Mesenteric fat pad (tissue), 1 donor: Measurements from ENCODE around the gene STX8. TPM values are rescaled to one million over a fixed set of nuclear protein-coding genes. Genes with fewer than 3 reads are reported as not detected.

ENCODE experiments used
- DNase-seq: peaks from one replicate; pipeline ENCODE4 v3.0.0-alpha.2; 2020; ENCODE audit warnings: low spot score
- total RNA-seq: library from RNA; stranded (reverse); fragmentation: NEBNext Ultra II Directional; extraction: Animal tissue kit (Norgen Biotek cat#: 25700); gene quantifications from one replicate; pipeline ENCODE4 v1.2.1, GENCODE V29; 2021
- donor health status: DM: yes; HTN: yes; CAD: no.

STX8 gene
- total RNA-seq, 1 donor from 2014 or later, result 77.0 TPM

DNA sequence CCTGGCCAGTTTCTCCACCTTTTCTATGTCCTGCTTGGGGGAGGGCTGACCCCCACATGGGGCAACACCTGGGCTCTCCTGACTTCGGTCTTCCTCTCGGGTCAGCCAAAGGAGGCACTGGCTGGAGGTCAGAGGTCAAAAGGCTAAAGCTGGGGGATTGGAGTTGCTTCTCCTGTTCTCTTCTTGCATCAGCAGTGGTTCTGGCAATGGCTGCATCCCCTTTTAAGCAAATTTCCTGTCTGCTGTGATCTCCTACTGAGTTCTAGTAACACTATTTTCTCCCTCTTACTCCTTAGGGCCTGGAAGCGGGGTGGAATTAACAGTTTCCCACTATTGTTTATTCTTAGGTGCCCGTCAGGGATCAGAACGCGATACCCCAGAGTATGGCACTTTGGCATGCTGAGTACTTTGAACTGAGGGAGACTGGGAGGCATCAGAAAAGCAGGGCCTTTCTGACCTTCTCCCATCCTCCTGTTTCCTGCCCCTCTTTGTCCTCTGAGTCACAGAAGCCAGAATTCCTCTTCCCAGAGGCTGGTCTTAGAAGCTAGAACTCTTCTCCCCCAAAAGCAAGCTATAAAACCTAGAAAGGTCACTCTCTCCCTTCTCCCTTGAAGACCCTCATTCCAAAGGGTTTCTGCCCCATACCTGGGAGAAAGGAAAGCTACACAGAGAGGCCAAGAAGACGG is 268.2 kb downstream of the STX8 start:
- DNase-seq, result peak; percentile 74

DNA sequence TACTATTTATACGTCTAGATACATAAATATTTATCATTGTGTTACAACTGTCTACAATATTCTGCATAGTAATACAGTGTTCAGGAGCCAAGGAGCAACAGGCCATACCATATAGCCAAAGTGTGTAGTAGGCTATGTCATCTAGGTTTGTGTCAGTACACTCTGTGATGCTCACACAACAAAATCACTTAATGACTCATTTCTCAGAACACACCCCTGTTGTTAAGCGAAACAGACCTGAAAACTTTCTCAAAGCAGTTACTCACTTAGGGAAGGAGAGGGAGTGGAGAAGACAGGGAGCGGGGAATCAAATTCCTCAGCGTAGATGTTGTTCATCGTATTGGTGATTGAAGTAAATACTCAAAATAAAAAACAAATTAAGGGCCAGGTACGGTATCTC is 269.5 kb downstream of the STX8 start:
- DNase-seq, result peak; percentile 5

GRCh38 chr17:9299695-9300094 is 275.9 kb downstream of the STX8 start:
- DNase-seq, result no peak

DNA sequence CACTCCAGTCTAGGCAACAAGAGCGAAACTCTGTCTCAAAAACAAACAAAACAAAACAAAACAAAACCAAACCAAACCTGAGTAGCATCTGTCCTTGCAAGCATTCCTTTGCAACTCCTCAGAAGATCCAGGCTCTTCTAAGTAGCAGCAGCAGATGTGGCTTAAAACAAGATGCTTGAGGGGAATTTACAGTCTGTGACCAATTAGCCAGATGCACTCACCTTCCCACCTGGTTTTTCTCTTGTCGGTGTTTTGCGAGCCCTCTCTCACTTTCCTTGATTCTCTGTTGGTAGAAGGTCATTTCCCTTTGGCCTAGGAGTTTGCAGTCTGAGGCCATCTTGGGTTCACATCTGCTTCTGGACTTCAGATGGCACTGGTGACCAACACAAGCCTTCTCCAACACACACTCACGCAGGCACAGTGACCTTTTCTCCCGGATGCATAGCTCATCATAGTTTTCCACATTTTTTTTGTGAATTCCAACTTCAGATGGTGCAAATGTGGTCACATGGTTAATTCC is 276.8 kb downstream of the STX8 start:
- no peak for DNase-seq

DNA sequence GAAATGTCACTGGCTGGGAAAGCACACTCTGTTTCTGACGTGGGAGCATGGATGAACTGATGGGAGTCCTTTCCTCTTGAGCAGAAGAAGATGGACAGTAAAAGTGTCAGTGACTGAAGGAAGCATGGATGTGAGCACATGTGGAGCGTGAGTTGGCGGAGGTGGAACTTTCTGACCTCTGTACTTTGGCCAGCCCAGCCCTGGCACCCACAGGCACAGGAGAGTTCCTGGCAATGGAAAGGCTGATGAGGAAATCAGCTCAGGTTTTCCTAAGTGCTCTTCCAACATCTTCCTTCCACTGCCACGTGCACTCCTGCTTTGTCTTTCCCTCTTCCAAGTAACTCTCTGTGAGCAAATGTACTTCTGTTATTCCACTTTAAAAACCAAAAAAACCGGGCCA is 277.5 kb downstream of the STX8 start:
- no peak for DNase-seq

GRCh38 chr17:9294661-9295210 is 280.9 kb downstream of the STX8 start:
- no peak for DNase-seq

DNA sequence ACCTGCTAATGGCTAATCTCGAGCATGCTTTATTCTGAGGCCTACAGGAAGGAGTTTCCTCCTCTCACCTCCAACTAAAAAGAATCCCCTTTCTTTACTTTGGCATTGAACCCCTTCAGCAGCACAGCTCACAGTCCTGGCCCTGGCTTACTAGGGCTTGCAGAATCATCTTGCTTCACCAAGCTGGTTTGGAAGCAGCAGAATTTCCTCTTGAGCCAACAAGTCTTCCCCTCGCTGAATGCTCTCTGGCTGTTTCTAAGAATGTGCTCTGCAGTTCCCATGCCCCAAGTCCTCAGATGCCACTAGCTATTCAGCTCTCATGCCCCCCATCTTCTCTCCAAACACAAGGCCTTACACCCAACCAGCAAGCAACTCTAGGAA is 283.1 kb downstream of the STX8 start:
- DNase-seq, result no peak

DNA sequence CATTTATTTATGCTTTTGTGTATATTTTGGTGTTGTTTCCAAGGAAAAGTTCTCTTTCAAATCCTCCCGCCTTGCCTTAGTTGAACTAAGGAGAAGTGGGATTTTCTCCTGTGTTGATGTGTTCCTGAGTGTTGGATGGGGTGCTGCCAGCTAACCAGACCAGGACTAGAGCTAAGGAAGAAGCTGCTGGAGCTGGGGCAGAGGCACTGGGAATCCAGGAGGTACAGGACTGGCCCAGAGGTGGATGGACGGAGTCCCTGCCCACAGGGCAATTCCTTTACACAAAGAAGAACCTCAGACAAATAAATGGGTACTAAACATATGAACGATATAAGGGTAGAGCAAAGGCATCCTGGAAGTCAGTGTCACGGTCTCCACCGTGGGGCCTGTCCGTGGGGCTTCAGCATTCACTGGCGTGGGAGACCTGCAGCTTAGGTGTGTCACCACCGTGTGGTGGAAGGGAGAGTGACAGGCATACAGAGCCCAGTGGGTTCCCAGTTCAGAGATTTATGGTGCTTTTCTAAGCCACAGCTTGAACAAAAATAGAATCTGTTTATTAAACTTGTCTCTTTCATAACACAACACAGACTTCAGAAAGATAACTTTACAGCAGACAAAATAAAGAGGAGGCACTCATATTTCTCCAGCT is 283.6 kb downstream of the STX8 start:
- DNase-seq, result no peak

- DNase-seq, result no peak
Observed at GRCh38 chr17:9290226-9290613, 285.4 kb downstream of the STX8 start.

- DNase-seq, result no peak
Observed at GRCh38 chr17:9287306-9287705, 288.3 kb downstream of the STX8 start.

DNA sequence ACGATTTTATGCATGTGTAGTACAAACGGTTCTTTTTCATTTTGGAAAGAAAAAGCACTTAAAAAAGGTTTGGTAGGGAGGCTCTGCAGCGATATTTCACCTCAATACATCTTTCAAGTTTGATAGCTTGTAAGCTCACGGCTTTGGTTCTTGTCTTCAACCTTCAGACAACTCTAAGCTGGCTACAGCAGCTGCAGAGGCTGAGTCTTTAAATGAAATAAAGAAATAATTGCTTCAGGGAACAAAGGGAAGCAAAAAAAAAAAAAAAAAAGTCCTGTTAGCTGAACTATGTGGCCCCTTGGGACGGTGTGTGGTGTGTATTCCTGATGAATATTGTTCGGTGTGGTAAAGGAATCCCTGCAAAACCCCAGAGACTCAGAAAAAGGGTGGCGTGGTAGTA is 289.2 kb downstream of the STX8 start:
- no peak for DNase-seq

DNA sequence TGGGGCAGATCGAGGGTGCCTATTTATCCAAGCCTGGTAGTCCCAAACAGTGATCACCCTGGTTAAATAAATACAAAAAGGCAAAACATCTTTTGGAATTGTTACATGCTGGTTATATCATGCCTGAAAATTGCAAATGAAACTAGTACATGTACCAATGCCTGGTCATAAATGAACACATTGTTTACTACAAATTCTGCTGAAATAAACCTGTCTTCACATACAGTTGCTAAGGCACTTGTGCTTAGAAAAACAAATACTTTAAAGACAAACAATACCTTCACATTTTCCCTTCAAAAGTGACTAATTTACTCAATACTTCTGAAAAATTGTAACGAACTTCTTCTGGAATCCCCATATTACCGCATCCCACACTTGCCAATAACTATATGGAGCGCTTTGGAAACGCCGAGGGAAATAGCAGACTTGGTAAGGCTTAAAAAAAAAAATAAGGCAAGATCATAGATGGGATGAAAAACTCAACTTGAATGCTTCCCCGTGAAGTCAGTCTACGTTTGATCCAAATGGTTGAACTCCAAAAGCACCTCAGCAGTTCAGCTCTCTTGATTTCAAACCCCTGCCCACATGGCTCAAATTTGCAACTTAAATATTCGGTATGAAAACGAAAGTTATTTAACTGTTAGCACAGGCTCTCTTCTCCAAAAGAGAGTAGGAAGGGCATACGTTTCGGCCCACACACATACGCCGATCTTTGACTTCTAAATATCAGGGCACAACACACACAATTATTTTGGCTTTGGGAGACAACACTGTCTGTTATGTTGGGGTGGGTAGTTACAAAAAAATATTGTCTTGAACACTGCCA is 289.8 kb downstream of the STX8 start:
- no peak for DNase-seq

- no peak for DNase-seq
Observed at GRCh38 chr17:9284884-9285283, 290.7 kb downstream of the STX8 start.

GRCh38 chr17:9283909-9284308 is 291.7 kb downstream of the STX8 start:
- no peak for DNase-seq

DNA sequence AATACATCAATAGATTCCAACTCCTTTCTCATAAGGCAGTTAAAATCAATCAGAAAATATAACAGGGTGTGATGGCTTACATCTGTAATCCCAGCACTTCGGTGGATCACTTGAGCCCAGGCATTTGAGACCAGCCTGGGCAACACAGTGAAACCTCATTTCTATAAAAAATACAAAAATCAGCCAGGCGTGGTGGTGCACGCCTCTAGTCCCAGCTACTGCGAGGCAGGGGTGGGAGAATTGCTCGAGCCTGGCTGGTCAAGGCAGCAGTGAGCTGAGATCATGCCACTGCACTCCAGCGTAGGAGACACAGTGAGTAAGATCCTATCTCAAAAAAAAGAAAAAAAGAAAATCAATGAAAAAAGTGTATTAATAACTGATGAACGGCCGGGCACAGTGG is 295.7 kb downstream of the STX8 start:
- peak; percentile 47 for DNase-seq

DNA sequence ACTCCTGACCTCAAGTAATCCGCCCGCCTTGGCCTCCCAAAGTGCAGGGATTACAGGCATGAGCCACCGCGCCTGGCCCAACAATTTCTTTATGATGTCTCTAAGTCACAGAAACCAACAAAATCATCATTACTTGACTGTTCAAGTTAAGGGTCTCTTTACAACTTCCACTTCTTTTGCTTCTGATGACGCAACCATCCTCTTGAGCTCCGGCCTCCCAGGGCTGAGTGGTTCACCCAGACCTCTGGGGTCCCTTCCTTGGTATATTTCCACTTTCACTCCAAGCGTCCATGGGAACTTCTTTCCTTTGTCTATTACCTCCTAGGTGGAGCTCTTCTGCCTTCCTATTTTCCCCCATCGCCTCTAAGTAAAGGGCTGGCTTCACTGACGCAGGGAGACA is 300.6 kb downstream of the STX8 start:
- DNase-seq, result no peak

- DNase-seq, result no peak
Observed at GRCh38 chr17:9273428-9274391, 301.9 kb downstream of the STX8 start.

GRCh38 chr17:9272501-9273200 is 303.0 kb downstream of the STX8 start:
- no peak for DNase-seq

DNA sequence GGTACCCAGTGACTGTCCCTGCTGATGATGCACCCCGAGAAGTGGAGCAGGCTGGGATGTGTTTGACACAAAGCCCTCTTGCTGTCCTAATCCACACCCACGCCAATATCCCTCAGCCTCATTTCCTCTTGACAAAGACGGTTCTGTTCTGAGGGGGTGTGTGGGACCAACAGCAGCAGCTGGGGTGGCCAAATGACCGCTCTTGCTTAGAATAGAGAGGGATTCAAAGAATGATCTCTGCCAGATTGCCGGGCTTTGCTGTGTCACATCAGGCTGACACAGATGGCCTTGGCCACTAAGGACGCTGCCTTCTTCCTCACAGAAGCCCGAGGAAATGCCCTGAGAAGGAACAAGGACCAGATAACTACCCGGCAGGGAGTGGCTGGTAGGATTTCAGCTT is 303.6 kb downstream of the STX8 start:
- no peak for DNase-seq

GRCh38 chr17:9270921-9271320 is 304.7 kb downstream of the STX8 start:
- no peak for DNase-seq
